Duodenal mucosa (tissue), 2 donors: ENCODE data around the gene ZNF410.

Source experiments
- H3K27ac ChIP-seq: one replicate; pipeline ENCODE4 v1.7.0; 2013; ENCODE audit warnings: low read depth, low read length
- H3K27me3 ChIP-seq, 2 donors: one replicate each; pipeline ENCODE4 v1.7.0; 2013; ENCODE audit warnings: low read length in 2 of 2, control low read depth in 1 of 2; ENCODE audit not compliant: insufficient read depth in 2 of 2, control insufficient read depth in 1 of 2
- H3K36me3 ChIP-seq, 2 donors: one replicate each; pipeline ENCODE4 v1.7.0; 2013; ENCODE audit warnings: low read length in 2 of 2, control low read depth in 1 of 2; ENCODE audit not compliant: insufficient read depth in 2 of 2, control insufficient read depth in 1 of 2
- H3K4me1 ChIP-seq, 2 donors: one replicate each; pipeline ENCODE4 v1.7.0; 2013; ENCODE audit warnings: low read length in 2 of 2, control low read depth in 1 of 2; ENCODE audit not compliant: insufficient read depth in 2 of 2, control insufficient read depth in 1 of 2
- H3K4me3 ChIP-seq, 2 donors: one replicate each; pipeline ENCODE4 v1.7.0; 2013; ENCODE audit warnings: low read length in 2 of 2, low read depth in 1 of 2
- H3K9ac ChIP-seq, 2 donors: one replicate each; pipeline ENCODE4 v1.7.0; 2013; ENCODE audit warnings: low read length in 2 of 2, low read depth in 1 of 2
- H3K9me3 ChIP-seq, 2 donors: one replicate each; pipeline ENCODE4 v1.7.0; 2013; ENCODE audit warnings: low read length in 2 of 2, control low read depth in 1 of 2; ENCODE audit not compliant: control insufficient read depth in 1 of 2

The ZNF410 gene

GRCh38 chr14:73944432-73945158 lies 57.9 kb downstream of the ZNF410 start:
- H3K4me1 ChIP-seq, result peaks cover 29 to 32% of the 10 kb centered on the region in 2 donors
- H3K9me3 ChIP-seq, result no peaks in the 10 kb centered on the region
- no peaks in the 10 kb centered on the region for H3K27me3 ChIP-seq
- no peak overlapping the region for H3K27ac ChIP-seq
- no peak overlapping the region for H3K9ac ChIP-seq
- H3K36me3 ChIP-seq, result peaks cover 5 to 15% of the 10 kb centered on the region in 2 donors
- H3K4me3 ChIP-seq, result no peak overlapping the region

GRCh38 chr14:73945159-73945670 lies 58.6 kb downstream of the ZNF410 start:
- no peak overlapping the region for H3K9ac ChIP-seq
- no peak overlapping the region for H3K27ac ChIP-seq
- H3K27me3 ChIP-seq, result no peaks in the 10 kb centered on the region
- no peak overlapping the region for H3K4me3 ChIP-seq
- H3K9me3 ChIP-seq, result no peaks in the 10 kb centered on the region
- H3K36me3 ChIP-seq, result peaks cover under 1 to 15% of the 10 kb centered on the region in 2 donors
- H3K4me1 ChIP-seq, result peaks cover 29 to 32% of the 10 kb centered on the region in 2 donors

GRCh38 chr14:73949752-73950734 lies 63.4 kb downstream of the ZNF410 start, which contains the start of the genes COQ6 and FAM161B:
COQ6 (plus strand) TSS chr14:73950302; CDS start chr14:73950333, 31 bp downstream.
FAM161B (minus strand) TSS chr14:73950094; CDS start chr14:73950026, 68 bp downstream.
- H3K9ac ChIP-seq, result peak within 1 kb of the TSS; percentile 84 to 98
- peaks cover 6 to 18% of the 10 kb centered on the region in 2 donors for H3K36me3 ChIP-seq
- peak within 1 kb of the TSS; percentile 87 for H3K27ac ChIP-seq
- H3K27me3 ChIP-seq, result no peaks in the 10 kb centered on the region
- peak within 1 kb of the TSS; percentile 92 to 99 for H3K4me3 ChIP-seq
- no peaks in the 10 kb centered on the region for H3K9me3 ChIP-seq
- peaks cover 6 to 17% of the 10 kb centered on the region in 2 donors for H3K4me1 ChIP-seq

GRCh38 chr14:73953731-73954130 lies 67.1 kb downstream of the ZNF410 start:
- no peak overlapping the region for H3K4me3 ChIP-seq
- peaks cover 23 to 41% of the 10 kb centered on the region in 2 donors for H3K36me3 ChIP-seq
- H3K9me3 ChIP-seq, result no peaks in the 10 kb centered on the region
- no peaks in the 10 kb centered on the region for H3K27me3 ChIP-seq
- no peak overlapping the region for H3K27ac ChIP-seq
- H3K9ac ChIP-seq, result no peak overlapping the region
- peaks cover 0 to 5% of the 10 kb centered on the region in 2 donors for H3K4me1 ChIP-seq

- Histone ChIP-seq H3K27me3 (no peaks in the 10 kb centered on the region), H3K36me3 (peaks cover 38 to 60% of the 10 kb centered on the region in 2 donors), H3K27ac (no peak overlapping the region), H3K9me3 (no peaks in the 10 kb centered on the region), H3K4me1 (peaks cover 0 to 4% of the 10 kb centered on the region in 2 donors), H3K4me3 (no peak overlapping the region), H3K9ac (no peak overlapping the region)
Observed at GRCh38 chr14:73955674-73956073, 69.0 kb downstream of the ZNF410 start.

GRCh38 chr14:73958591-73958990 lies 71.9 kb downstream of the ZNF410 start:
- no peaks in the 10 kb centered on the region for H3K4me1 ChIP-seq
- H3K9ac ChIP-seq, result no peak overlapping the region
- H3K36me3 ChIP-seq, result peaks cover 47 to 78% of the 10 kb centered on the region in 2 donors
- no peaks in the 10 kb centered on the region for H3K27me3 ChIP-seq
- H3K27ac ChIP-seq, result no peak overlapping the region
- no peaks in the 10 kb centered on the region for H3K9me3 ChIP-seq
- no peak overlapping the region for H3K4me3 ChIP-seq

- Histone ChIP-seq H3K4me1 (no peaks in the 10 kb centered on the region), H3K9me3 (no peaks in the 10 kb centered on the region), H3K27ac (no peak overlapping the region), H3K36me3 (peaks cover 42 to 84% of the 10 kb centered on the region in 2 donors), H3K4me3 (no peak overlapping the region), H3K27me3 (no peaks in the 10 kb centered on the region), H3K9ac (no peak overlapping the region)
Observed at GRCh38 chr14:73961192-73961591, 74.5 kb downstream of the ZNF410 start.

GRCh38 chr14:73965216-73965615 lies 78.6 kb downstream of the ZNF410 start:
- Histone ChIP-seq H3K36me3 (peaks cover 41 to 75% of the 10 kb centered on the region in 2 donors), H3K27me3 (no peaks in the 10 kb centered on the region), H3K9me3 (no peaks in the 10 kb centered on the region), H3K9ac (no peak overlapping the region), H3K4me1 (no peaks in the 10 kb centered on the region), H3K27ac (no peak overlapping the region), H3K4me3 (no peak overlapping the region)

- Histone ChIP-seq H3K4me1 (no peaks in the 10 kb centered on the region), H3K9ac (no peak overlapping the region), H3K27ac (no peak overlapping the region), H3K9me3 (no peaks in the 10 kb centered on the region), H3K27me3 (no peaks in the 10 kb centered on the region), H3K36me3 (peaks cover 29 to 79% of the 10 kb centered on the region in 2 donors), H3K4me3 (no peak overlapping the region)
Observed at GRCh38 chr14:73968885-73969284, 82.2 kb downstream of the ZNF410 start.
